ENCODE measurements around the gene RBM24.

- TF ChIP-seq POLR2A (IDR thresholded peaks at IDR 0.05; ENCODE audit: borderline replicate concordance, extremely low read depth, insufficient read depth, insufficient read length) (no peak), RAD21 (IDR thresholded peaks at IDR 0.05; ENCODE audit: low read depth) (no peak), EZH2 (IDR thresholded peaks at IDR 0.05) (no peak), ZFX (IDR thresholded peaks at IDR 0.05) (no peak), CEBPB (IDR thresholded peaks at IDR 0.05; ENCODE audit: low read depth) (no peak), MAX (IDR thresholded peaks at IDR 0.05) (no peak), SP1 (IDR thresholded peaks at IDR 0.05; ENCODE audit: low read depth) (no peak), ZBTB33 (IDR thresholded peaks at IDR 0.05; ENCODE audit: extremely low read depth, insufficient replicate concordance, low read length) (no peak), ELF1 (IDR thresholded peaks at IDR 0.05; ENCODE audit: borderline replicate concordance, low read depth) (no peak), EZH2phosphoT487 (IDR thresholded peaks at IDR 0.05; ENCODE audit: borderline replicate concordance) (no peak)
- TF ChIP-seq, protein P1, sequence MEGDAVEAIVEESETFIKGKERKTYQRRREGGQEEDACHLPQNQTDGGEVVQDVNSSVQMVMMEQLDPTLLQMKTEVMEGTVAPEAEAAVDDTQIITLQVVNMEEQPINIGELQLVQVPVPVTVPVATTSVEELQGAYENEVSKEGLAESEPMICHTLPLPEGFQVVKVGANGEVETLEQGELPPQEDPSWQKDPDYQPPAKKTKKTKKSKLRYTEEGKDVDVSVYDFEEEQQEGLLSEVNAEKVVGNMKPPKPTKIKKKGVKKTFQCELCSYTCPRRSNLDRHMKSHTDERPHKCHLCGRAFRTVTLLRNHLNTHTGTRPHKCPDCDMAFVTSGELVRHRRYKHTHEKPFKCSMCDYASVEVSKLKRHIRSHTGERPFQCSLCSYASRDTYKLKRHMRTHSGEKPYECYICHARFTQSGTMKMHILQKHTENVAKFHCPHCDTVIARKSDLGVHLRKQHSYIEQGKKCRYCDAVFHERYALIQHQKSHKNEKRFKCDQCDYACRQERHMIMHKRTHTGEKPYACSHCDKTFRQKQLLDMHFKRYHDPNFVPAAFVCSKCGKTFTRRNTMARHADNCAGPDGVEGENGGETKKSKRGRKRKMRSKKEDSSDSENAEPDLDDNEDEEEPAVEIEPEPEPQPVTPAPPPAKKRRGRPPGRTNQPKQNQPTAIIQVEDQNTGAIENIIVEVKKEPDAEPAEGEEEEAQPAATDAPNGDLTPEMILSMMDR (IDR thresholded peaks at IDR 0.05 in 2 of 3, conservative IDR thresholded peaks at IDR 0.05 in 1 of 3; ENCODE audit: borderline replicate concordance in 1 of 3, insufficient read depth in 1 of 3, low read depth in 2 of 3, low read length in 2 of 3), result no peak
- TF ChIP-seq, protein P2, sequence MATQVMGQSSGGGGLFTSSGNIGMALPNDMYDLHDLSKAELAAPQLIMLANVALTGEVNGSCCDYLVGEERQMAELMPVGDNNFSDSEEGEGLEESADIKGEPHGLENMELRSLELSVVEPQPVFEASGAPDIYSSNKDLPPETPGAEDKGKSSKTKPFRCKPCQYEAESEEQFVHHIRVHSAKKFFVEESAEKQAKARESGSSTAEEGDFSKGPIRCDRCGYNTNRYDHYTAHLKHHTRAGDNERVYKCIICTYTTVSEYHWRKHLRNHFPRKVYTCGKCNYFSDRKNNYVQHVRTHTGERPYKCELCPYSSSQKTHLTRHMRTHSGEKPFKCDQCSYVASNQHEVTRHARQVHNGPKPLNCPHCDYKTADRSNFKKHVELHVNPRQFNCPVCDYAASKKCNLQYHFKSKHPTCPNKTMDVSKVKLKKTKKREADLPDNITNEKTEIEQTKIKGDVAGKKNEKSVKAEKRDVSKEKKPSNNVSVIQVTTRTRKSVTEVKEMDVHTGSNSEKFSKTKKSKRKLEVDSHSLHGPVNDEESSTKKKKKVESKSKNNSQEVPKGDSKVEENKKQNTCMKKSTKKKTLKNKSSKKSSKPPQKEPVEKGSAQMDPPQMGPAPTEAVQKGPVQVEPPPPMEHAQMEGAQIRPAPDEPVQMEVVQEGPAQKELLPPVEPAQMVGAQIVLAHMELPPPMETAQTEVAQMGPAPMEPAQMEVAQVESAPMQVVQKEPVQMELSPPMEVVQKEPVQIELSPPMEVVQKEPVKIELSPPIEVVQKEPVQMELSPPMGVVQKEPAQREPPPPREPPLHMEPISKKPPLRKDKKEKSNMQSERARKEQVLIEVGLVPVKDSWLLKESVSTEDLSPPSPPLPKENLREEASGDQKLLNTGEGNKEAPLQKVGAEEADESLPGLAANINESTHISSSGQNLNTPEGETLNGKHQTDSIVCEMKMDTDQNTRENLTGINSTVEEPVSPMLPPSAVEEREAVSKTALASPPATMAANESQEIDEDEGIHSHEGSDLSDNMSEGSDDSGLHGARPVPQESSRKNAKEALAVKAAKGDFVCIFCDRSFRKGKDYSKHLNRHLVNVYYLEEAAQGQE (IDR thresholded peaks at IDR 0.05; ENCODE audit: low read depth), result no peak
Observed at GRCh38 chr6:17305219-17306001, 24.2 kb downstream of the RBM24 start.

All from HCT116 (cell line).